ENCODE results near the gene DOCK3. TPM values are rescaled to one million over a fixed set of nuclear protein-coding genes. Genes with fewer than 3 reads are reported as not detected.

DOCK3 gene
- total and polyA plus RNA-seq, 10 of the 15 experiments (the other 5 are each of a cell fraction or from before 2014, with no cell fraction given), result 0.02 to 0.52 (median 0.04) TPM; not detected in 5

DNA sequence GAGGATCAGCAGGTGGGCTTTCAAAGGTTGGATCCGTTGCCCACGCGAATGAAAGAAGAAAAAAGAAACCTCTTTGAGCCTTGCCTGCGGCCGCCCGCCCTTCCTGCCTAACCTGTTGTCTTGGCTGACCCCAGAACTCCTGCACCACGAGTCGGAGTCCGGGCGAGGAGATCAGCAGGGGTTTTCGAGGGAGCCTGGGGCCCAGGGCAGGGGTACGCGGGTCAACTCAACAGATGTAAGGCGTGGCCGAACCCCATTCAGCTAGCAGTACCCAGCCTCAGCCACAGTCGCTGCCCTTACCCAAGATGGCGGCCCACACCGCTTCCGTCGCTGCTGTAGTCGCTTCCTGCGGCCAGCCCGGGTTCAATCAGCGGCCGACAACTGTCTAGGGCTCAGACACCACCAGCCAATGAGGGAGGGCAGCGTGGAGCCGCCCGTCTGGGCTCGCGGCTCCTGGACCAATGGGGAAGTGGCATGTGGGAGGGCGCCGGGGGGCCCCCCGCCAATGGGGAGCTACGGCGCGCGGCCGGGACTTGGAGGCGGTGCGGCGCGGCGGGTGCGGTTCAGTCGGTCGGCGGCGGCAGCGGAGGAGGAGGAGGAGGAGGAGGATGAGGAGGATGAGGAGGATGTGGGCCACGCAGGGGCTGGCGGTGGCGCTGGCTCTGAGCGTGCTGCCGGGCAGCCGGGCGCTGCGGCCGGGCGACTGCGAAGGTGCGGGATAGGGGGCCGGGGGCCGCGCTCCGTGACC lies 710.2 kb downstream of the DOCK3 start, which contains the start of gene MANF:
Gene MANF (plus strand): TSS at position 566 of the 748 bp plus-strand sequence. CDS start 52 bp downstream, at position 618.
- Histone ChIP-seq H3K36me3 (ENCODE audit: control insufficient read depth in 2 of 2, insufficient read depth in 2 of 2, low read length in 1 of 2) (peaks cover 6 to 16% of the 10 kb centered on the region in 2 experiments), H3K4me1 (ENCODE audit: control insufficient read depth, insufficient read depth, low read length) (peaks cover 16% of the 10 kb centered on the region), H3K9me3 (replicated peaks; ENCODE audit: control insufficient read depth, insufficient read depth, low read length) (no peaks in the 10 kb centered on the region), H2AFZ (ENCODE audit: control insufficient read depth, low read depth, low read length) (peak within 1 kb of the TSS; percentile 88), H3K4me3 (peak within 1 kb of the TSS; percentile 96), H3K27me3 (replicated peaks in 1 of 2; ENCODE audit: control insufficient read depth in 2 of 2, insufficient read depth in 2 of 2, low read length in 1 of 2) (no peaks in the 10 kb centered on the region), H4K20me1 (ENCODE audit: control insufficient read depth, insufficient read depth) (0 out of 2 replicates have a peak, but pooled peaks cover 4% of the 10 kb centered on the region), H3K79me2 (ENCODE audit: control insufficient read depth, insufficient read depth, low read length) (peaks cover 51% of the 10 kb centered on the region), H3K4me2 (ENCODE audit: control insufficient read depth, insufficient read depth) (peak within 1 kb of the TSS; percentile 96), H3K9ac (ENCODE audit: control insufficient read depth, insufficient read depth, low read length) (peak within 1 kb of the TSS; percentile 95), H3K27ac (ENCODE audit: control insufficient read depth, insufficient read depth) (peak within 1 kb of the TSS; percentile 86)
- ChIA-PET POLR2A (interaction anchor here (0.6 to 3.6 kb wide), 10 partner anchors 44 to 815 kb away, joined by 3 to 26 read pairs (median 4); partner anchors contain the start of genes DCAF1, HEMK1 and TEX264), CTCF (interaction anchor here (1.0 to 2.5 kb wide), 11 partner anchors 13 to 769 kb away, joined by 3 to 17 read pairs (median 5); partner anchors contain the start of genes DCAF1, MAPKAPK3, RAD54L2 and TEX264), RAD21 (ENCODE audit: unreplicated experiment) (interaction anchor here (0.8 to 1.9 kb wide), 8 partner anchors 13 to 769 kb away, joined by 3 to 14 read pairs (median 3); partner anchors contain the start of genes DCAF1 and MAPKAPK3), SMC1A (ENCODE audit: uncharacterized antibody, unreplicated experiment) (no interaction called here)
- intact Hi-C loops (cut with micrococcal nuclease; ENCODE audit: unreplicated experiment), result loop anchor here (2.0 to 5.0 kb wide), 3 partner anchors 287 to 818 kb away; partner anchors contain the start of genes C3orf18, HEMK1, MAPKAPK3 and TEX264
- under 1% methylated on average over 52 of the region's 65 CpGs for WGBS (ENCODE audit: insufficient coverage, insufficient replicate concordance, low lambda C conversion rate, missing lambda C conversion rate)
- ATAC-seq (peak; percentile 97), DNase-seq (ENCODE audit: low read depth, low spot score) (peak; percentile 93), FAIRE-seq (peak; percentile 99)
- in situ Hi-C loops (cut with MboI), result loop anchor here (5.0 to 10.0 kb wide), 2 partner anchors 297 to 1030 kb away; partner anchors contain the start of genes CYB561D2, NPRL2 and TMEM115
- no TSS peak for BruUV-seq (replicated peaks)
- TF ChIP-seq, protein P1, sequence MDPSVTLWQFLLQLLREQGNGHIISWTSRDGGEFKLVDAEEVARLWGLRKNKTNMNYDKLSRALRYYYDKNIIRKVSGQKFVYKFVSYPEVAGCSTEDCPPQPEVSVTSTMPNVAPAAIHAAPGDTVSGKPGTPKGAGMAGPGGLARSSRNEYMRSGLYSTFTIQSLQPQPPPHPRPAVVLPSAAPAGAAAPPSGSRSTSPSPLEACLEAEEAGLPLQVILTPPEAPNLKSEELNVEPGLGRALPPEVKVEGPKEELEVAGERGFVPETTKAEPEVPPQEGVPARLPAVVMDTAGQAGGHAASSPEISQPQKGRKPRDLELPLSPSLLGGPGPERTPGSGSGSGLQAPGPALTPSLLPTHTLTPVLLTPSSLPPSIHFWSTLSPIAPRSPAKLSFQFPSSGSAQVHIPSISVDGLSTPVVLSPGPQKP (IDR thresholded peaks at IDR 0.05; ENCODE audit: low read depth, low read length), result peak; percentile 36; the same call in 1 of the 2 replicates
- TF ChIP-seq JUNB (IDR thresholded peaks at IDR 0.05), result no peak
- TF ChIP-seq YY1 (IDR thresholded peaks at IDR 0.05; ENCODE audit: low read depth, low read length), result peak; percentile 99
- peak; percentile 97 for TF ChIP-seq SP1 (IDR thresholded peaks at IDR 0.05; ENCODE audit: low read depth, low read length)
- no peak for TF ChIP-seq NRF1 (conservative IDR thresholded peaks at IDR 0.05; ENCODE audit: low read depth, low read length)
- TF ChIP-seq PML (IDR thresholded peaks at IDR 0.05; ENCODE audit: low read length), result 0 out of 2 replicates have a peak, but pooled peaks have one; percentile 39
- TF ChIP-seq RFX5 (IDR thresholded peaks at IDR 0.05; ENCODE audit: low read depth, low read length), result peak; percentile 79; the same call in 1 of the 2 replicates
- TF ChIP-seq POLR2AphosphoS2 (IDR thresholded peaks at IDR 0.05; ENCODE audit: low read depth, low read length), result peak; percentile 61; the same call in 1 of the 2 replicates
- peak; percentile 63; the same call in 1 of the 2 replicates for TF ChIP-seq TARDBP (IDR thresholded peaks at IDR 0.05; ENCODE audit: borderline replicate concordance)
- TF ChIP-seq GABPA (IDR thresholded peaks at IDR 0.05; ENCODE audit: low read depth), result peak; percentile 94
- peak; percentile 62; the same call in 1 of the 2 replicates for TF ChIP-seq GATAD2B (conservative IDR thresholded peaks at IDR 0.05; ENCODE audit: low read depth)
- no peak for TF ChIP-seq IKZF2 (IDR thresholded peaks at IDR 0.05)
- TF ChIP-seq, protein P2, sequence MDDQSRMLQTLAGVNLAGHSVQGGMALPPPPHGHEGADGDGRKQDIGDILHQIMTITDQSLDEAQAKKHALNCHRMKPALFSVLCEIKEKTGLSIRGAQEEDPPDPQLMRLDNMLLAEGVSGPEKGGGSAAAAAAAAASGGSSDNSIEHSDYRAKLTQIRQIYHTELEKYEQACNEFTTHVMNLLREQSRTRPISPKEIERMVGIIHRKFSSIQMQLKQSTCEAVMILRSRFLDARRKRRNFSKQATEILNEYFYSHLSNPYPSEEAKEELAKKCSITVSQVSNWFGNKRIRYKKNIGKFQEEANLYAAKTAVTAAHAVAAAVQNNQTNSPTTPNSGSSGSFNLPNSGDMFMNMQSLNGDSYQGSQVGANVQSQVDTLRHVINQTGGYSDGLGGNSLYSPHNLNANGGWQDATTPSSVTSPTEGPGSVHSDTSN (IDR thresholded peaks at IDR 0.05; ENCODE audit: insufficient replicate concordance, low read depth, low read length), result no peak
- 0 out of 2 replicates have a peak, but pooled peaks have one; percentile 53 for TF ChIP-seq NBN (IDR thresholded peaks at IDR 0.05)
- TF ChIP-seq KAT2A (conservative IDR thresholded peaks at IDR 0.05; ENCODE audit: control insufficient read depth, low read depth, low read length), result no peak
- TF ChIP-seq MTA3 (IDR thresholded peaks at IDR 0.05; ENCODE audit: borderline replicate concordance, low read length), result no peak
- 0 out of 2 replicates have a peak, but pooled peaks have one; percentile 28 for TF ChIP-seq IRF4 (IDR thresholded peaks at IDR 0.05; ENCODE audit: low read depth, low read length)
- no peak for TF ChIP-seq KDM1A (IDR thresholded peaks at IDR 0.05; ENCODE audit: borderline replicate concordance)
- peak; percentile 51; the same call in 1 of the 3 replicates for TF ChIP-seq POU2F2 (IDR thresholded peaks at IDR 0.05; ENCODE audit: borderline replicate concordance, low read depth, low read length)
- TF ChIP-seq, protein P3, sequence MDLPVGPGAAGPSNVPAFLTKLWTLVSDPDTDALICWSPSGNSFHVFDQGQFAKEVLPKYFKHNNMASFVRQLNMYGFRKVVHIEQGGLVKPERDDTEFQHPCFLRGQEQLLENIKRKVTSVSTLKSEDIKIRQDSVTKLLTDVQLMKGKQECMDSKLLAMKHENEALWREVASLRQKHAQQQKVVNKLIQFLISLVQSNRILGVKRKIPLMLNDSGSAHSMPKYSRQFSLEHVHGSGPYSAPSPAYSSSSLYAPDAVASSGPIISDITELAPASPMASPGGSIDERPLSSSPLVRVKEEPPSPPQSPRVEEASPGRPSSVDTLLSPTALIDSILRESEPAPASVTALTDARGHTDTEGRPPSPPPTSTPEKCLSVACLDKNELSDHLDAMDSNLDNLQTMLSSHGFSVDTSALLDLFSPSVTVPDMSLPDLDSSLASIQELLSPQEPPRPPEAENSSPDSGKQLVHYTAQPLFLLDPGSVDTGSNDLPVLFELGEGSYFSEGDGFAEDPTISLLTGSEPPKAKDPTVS (IDR thresholded peaks at IDR 0.05; ENCODE audit: low read depth, low read length), result no peak
- no peak for TF ChIP-seq MYB (IDR thresholded peaks at IDR 0.05; ENCODE audit: borderline replicate concordance, low read depth, low read length)
